NCI-H1092 (cell line): ENCODE results near the gene CDH23.

Experiments used
- DNase-seq: peaks from one replicate; lab custom pipeline; 2025; lab: John Stamatoyannopoulos, UW

The CDH23 gene

DNA sequence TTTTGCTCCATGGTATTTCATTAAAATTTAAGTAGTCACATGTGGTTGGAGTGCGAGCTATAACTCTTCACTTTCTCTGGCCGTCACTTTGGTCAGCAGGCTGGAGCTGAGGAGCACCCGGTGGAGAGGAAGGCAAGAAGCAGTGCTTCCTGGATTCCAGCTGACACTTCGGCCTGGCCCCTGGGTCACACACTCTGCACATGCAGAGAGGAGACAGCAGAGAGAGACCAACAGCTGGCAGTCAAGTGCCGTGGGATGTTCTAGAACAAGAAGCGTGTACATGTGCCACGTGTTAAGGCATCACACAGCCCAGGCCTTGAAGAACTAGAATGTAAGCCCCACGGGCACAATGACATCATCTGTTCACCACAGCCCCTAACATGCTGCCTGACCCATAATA is 424.2 kb downstream of the CDH23 start:
- no peak for DNase-seq

- DNase-seq: no peak
These were observed 425.4 kb downstream of the CDH23 start for GRCh38 chr10:71821909-71822763.

- DNase-seq: no peak
These were observed 426.6 kb downstream of the CDH23 start for GRCh38 chr10:71823356-71823755.

DNA sequence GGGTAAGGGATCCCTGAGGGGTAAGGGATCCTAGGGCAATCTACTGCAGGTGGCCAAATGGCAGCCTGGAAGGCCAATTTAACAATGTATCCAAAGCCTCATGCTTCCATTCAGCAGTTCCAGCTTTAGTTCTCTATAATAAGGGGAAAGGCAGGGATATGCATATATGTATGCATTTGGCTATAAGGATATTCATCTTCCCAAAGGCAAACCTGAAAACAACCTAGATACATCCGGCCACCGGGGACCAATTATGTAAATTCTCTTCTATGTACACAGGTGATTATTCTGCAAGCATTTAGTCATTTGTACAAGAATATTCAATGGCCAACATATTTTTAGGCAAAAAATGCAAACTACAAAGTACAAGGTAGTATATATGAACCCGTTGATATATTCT is 427.6 kb downstream of the CDH23 start:
- DNase-seq: no peak

GRCh38 chr10:71825217-71825616 is 428.5 kb downstream of the CDH23 start:
- no peak for DNase-seq

DNA sequence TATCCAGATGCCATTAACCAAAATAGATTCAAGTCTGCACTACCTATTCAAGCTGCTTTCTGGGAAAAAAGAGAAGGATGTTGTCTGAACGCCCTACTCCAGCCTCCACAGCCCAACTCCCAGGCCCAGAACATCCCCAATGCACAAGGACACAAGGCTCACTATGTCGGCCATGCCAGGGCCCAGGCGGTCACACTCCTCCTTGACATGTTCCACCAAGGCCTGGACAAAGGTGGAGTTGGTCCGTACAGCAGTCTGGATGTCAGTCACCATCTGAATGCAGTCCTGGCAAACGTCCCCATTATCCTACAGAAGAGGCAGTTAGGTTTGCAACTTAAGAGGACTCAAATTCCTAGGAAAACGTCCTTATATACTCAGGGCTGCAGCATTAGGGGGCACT is 431.1 kb downstream of the CDH23 start:
- no peak for DNase-seq

DNA sequence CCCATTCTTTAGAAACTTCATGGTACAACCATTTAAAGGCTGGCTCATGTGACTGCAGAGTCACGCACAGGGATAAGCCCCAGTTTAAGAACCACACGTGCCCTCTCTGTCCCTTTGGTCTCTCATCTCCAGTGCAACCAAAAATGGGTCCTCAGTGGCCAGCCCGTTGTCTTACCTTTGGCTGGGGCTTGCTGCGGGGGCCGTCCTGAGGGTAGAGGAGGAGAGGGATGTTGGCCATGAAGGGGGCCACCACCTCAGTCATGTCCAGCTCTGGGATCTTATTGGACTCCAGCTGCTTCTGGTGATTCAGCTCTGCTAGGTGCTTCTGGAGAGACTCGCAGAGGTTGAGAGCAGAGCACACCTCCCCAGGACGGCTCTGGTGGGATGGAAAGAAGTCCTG is 432.0 kb downstream of the CDH23 start:
- no peak for DNase-seq

DNA sequence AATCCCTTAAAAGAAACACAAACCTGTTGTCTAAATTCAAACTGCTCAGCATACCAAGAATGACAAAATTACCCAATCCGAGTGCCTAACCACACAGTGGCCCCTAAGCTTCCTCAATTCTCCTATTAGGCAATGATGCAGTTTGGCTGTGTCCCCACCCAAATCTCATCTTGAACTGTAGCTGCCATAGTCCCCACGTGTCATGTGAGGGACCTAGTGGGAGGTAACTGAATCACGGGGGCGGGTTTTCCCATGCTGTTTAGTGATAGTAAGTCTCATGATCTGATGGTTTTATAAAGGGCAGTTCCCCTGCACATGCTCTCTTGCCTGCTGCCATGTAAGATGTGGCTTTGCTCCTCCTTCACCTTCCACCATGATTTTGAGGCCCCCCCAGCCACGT is 432.5 kb downstream of the CDH23 start:
- DNase-seq: no peak

- DNase-seq: no peak
These were observed 433.2 kb downstream of the CDH23 start for GRCh38 chr10:71829896-71830295.

- DNase-seq: no peak
These were observed 434.0 kb downstream of the CDH23 start for GRCh38 chr10:71830726-71831125.

GRCh38 chr10:71831646-71832552 is 435.2 kb downstream of the CDH23 start:
- DNase-seq: no peak

GRCh38 chr10:71832967-71833366 is 436.2 kb downstream of the CDH23 start:
- DNase-seq: no peak

DNA sequence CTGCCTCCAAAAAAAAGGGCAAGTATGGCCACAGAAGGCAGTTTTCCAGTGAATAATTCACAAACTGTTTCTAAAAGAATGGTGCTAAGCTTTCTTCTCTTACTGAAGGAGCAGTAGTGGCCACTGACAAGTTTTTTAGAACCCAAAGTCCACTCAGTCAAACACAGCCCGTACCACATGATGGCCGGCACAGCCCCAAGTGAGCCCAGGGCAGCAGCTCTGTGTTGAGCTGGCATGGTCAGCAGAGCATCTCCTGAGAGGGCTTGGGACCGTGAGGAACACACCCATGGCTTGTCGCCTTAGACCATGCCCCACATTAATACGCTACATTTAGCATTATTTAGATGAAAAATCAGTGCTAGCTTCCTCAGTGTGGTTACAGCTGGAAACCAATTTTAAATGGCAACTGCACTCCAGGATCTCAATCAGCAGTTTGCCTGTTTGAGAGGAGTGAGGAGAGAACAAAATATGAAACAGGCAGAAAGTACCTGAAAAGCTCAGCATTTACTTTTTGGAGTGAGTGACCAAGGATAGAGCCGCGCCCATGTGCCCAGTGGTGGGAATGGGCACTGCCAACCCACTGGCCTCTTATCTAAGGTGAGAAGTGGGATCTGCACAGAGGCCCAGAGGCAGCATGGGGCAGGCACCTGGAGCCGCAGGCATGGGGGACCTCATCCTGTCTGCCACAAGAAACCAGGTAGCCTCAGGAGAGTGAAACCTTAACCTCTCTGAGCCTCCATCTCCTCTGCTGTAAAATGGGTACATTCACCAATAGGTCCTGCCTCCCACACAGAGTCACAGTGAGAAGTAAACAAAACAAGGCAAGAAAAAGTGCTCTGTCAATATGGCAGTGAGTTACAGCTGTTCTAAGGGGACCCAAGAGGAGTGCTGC is 437.0 kb downstream of the CDH23 start:
- no peak for DNase-seq

DNA sequence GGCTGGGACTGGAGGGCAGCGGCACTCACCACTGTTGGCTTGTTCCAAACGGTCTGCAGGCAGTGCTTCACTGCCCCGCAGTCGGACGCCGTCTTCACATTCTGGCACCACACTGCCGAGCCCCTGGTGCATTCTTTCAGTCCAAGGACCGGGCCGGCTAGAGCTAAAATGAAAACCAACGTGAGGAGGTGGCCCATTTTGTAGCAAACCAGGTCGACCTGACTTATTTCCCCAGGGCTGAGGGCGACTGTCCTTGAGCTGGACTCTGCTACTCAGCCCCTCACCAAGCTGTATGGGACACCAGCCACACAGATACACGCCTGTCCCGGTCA is 437.6 kb downstream of the CDH23 start:
- no peak for DNase-seq

DNA sequence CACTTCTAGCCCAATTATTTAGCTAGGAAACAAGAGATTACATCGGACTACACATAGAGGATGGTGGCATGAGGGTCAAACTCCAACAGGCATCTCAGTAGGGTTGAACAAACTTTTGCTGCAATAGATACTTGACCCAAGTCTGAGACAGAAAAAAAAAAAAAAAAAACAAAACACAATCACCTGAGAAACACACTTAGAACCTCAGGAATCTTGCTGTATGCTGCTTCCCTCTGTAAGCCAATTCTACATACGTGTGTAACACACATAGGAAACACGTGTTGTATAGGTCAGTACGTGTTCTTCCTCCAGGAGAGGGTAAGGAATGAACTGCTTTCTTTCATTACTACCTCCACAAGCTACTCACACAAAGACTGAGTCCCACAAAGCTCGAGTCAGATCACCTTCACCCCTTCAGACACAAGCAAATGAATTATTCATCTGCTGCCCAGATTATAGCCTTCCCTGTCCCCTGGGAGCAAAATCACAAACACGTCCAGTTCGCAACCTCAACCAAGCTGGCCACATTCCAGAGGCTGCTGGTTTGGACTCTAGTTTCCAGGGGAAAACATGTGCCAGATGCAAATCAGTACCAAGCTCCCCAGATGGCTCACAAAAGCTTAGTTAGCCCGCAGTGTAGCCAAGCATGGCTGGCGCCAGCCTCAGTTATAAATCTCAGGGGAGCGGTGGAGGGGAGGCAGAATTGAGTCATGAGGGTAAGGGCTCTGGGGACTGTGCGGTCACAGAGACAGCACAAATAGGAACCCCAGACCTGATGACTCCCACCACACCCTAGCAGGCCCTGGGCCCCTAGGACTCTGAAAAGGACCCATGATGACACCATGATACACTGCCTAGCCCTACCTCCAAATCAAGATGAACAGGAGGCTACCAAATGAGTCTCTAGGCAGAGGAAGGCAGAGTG is 439.2 kb downstream of the CDH23 start:
- peak; percentile 92 for DNase-seq

DNA sequence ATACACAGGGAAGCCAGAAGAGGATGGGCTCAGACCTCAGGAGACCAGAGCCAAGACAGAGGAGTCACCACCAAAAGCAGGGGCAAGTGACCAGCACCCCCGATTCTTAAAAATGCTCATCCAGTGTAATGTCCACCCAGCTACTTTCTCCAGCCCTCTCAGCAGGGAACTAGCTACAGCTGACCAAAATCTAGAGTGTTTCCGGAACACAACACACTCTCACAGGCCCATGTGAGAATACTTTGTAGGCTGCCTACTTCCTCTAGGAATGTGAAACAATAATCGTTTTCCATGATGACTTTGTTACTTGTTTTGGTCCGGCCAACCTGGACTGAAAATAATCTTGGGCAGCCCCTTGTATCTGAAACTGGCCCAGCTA is 439.9 kb downstream of the CDH23 start:
- no peak for DNase-seq

GRCh38 chr10:71837098-71837827 is 440.5 kb downstream of the CDH23 start:
- DNase-seq: no peak

- DNase-seq: no peak
These were observed 441.8 kb downstream of the CDH23 start for GRCh38 chr10:71838264-71839211.
